Measurements from ENCODE around the gene GJA5.

Gene GJA5

DNA sequence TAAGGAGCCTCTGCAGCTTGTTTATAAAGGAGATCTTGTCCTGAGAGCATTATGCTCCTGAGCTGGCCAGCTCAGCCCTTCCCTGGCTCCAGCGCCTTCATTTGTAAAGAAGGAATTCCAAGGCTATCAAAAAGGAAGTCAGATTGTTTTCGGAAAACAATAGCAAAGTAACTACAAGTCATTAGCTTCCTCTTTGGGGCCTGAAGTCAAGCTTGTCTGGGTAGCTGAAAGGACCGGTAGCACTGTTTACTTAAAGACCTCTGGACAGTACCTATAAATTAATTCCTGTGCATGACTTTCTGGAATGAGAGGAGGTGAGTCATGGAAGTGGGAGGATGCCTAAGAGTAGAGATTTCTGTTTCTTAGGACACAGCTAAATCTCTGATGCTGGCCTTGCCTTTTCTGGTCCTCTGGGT lies 20.7 kb upstream of the GJA5 start:
- H3K4me3 ChIP-seq (ENCODE audit: control insufficient read depth, low read depth, low read length), result no peak overlapping the region
- peak; percentile 8 for DNase-seq (ENCODE audit: low read depth)
- TF ChIP-seq, protein P1, sequence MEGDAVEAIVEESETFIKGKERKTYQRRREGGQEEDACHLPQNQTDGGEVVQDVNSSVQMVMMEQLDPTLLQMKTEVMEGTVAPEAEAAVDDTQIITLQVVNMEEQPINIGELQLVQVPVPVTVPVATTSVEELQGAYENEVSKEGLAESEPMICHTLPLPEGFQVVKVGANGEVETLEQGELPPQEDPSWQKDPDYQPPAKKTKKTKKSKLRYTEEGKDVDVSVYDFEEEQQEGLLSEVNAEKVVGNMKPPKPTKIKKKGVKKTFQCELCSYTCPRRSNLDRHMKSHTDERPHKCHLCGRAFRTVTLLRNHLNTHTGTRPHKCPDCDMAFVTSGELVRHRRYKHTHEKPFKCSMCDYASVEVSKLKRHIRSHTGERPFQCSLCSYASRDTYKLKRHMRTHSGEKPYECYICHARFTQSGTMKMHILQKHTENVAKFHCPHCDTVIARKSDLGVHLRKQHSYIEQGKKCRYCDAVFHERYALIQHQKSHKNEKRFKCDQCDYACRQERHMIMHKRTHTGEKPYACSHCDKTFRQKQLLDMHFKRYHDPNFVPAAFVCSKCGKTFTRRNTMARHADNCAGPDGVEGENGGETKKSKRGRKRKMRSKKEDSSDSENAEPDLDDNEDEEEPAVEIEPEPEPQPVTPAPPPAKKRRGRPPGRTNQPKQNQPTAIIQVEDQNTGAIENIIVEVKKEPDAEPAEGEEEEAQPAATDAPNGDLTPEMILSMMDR (conservative IDR thresholded peaks at IDR 0.05; ENCODE audit: control insufficient read depth, insufficient read depth, low read depth, low read length), result no peak

DNA sequence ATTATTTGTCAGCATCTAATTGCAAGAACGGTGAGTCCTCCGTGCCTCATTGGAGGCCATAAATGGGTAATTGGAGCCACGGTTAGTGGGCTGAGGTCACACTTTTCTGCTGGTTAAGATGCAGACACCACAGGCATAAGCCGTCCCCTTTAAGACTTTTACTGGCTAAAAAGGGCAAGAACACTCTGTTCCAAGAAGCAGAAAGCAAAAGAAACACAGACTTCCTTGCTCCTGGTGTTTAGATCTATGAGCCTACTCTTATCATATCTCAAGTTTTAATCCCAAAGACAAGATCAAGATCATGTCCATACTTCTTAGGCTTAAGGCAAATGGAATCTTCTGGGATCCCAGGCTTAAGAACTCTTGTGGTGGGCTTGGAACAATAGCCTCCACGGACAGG lies 17.3 kb upstream of the GJA5 start:
- no peak overlapping the region for H3K4me3 ChIP-seq (ENCODE audit: control insufficient read depth, low read depth, low read length)
- DNase-seq (ENCODE audit: low read depth), result no peak
- TF ChIP-seq, protein P1 (conservative IDR thresholded peaks at IDR 0.05; ENCODE audit: control insufficient read depth, insufficient read depth, low read depth, low read length), result no peak

DNA sequence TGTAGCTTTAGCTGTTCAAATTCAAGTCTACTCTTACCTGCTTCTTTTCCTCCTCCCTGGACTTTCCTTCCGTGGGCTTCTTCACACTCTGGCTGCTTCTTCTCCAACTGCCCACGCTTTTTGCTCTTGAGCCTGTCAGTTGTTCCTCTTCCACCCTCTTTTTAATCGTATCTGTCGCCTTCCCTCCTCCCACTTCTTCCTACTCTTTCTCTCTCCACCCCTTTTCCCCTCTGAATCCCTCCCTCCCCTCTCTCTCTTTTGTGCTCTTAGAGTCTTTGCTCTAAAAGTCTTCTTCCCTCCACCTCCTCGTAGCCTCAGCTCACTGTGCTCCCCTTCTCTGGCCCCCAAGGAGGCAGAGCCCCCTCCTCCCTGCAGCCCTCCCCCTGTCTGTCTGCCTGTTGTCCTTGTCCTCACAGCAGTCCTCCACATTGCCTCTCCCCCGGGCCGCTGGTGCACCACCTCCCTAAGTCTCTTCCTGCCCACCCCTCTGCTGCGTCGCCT lies 12.9 kb upstream of the GJA5 start:
- TF ChIP-seq, protein P1 (conservative IDR thresholded peaks at IDR 0.05; ENCODE audit: control insufficient read depth, insufficient read depth, low read depth, low read length), result no peak
- no peak for DNase-seq (ENCODE audit: low read depth)
- no peak overlapping the region for H3K4me3 ChIP-seq (ENCODE audit: control insufficient read depth, low read depth, low read length)

DNA sequence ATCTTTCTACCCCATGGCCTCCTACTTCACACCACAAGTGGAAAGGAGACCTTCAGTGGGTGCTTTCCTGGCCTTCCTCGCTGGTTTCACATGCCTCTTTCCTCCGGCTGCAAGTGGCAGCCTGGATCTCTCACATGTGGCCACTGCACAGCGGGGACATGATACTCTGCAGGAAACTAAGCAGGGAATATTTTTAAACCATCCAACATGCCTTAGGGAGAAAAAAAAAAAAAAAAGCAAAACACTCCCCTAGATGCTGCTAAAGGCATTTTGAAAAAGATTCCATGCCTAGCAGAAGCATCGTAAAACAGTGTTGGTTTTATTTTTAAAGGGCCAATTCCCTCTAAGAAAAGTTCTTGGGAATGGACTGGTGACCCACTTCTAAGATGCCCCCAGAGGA lies 12.2 kb upstream of the GJA5 start:
- H3K4me3 ChIP-seq (ENCODE audit: control insufficient read depth, low read depth, low read length), result no peak overlapping the region
- no peak for DNase-seq (ENCODE audit: low read depth)
- TF ChIP-seq, protein P1 (conservative IDR thresholded peaks at IDR 0.05; ENCODE audit: control insufficient read depth, insufficient read depth, low read depth, low read length), result no peak

DNA sequence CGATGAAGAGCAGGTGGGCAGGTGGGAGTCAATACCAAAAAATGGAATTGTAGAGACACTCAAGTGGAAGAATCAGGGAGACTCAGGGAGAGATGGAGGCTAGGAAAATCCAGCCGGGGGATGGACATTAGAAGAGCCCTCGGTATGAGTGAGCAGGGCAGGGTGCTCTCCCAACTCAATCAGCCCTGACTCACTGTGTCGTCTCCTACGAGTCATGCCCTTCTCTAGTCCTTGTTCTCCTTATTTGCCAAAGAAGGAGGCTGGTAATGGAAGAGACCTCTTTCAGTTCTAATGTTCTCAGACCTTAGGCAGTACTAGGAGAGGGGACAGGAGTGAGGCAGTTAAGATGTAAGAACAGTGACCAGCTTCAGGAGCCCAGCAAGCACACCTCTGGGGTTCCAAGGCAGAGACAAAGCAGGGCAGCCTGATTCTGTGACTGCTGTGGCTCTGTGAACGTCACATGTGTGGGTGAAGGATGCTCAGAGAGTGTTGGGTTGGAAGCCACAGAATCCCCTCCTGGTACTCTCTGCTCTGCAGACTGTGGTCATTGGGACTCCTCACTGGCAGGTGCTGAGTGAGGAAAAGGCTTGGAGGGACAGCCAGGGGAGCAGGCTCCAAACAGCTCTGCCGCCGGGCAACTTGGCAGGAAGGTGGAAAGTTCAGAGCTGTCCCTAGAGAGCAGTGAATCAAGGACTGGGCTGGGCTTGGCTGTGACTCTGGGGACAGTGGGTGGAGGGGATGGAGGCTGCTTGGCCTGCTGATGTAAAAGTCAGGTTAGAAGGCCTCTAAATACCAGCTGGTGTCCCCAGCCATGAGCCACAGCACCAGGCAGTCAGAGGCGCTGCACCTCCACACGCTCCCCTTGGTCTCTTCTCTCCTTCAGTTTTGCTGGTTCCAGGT lies 11.1 kb upstream of the GJA5 start:
- peak; percentile 28 for DNase-seq (ENCODE audit: low read depth)
- H3K4me3 ChIP-seq (ENCODE audit: control insufficient read depth, low read depth, low read length), result no peak overlapping the region
- TF ChIP-seq, protein P1 (conservative IDR thresholded peaks at IDR 0.05; ENCODE audit: control insufficient read depth, insufficient read depth, low read depth, low read length), result no peak

DNA sequence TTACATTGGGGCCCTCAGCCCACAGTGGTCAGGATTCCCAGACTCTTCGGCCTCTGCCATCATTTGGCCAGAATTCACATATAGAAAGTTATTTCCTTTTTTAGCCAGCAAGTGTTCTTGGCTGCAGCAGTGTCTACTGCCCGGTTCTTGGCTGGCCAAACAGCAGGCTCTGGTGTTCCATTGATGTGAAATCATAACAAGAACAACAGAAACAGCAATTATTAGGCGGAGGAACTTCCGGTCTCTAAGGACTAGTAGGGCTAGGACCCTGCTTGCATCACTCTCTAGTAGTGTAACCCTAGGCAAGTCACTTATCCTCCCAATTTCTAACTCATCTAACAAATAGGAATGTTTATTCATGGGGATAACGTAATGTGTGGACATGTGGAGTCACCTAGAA lies 8.7 kb upstream of the GJA5 start:
- TF ChIP-seq, protein P1 (conservative IDR thresholded peaks at IDR 0.05; ENCODE audit: control insufficient read depth, insufficient read depth, low read depth, low read length), result no peak
- H3K4me3 ChIP-seq (ENCODE audit: control insufficient read depth, low read depth, low read length), result no peak overlapping the region
- DNase-seq (ENCODE audit: low read depth), result no peak

All from fibroblast of mammary gland (primary cell).